ENCODE data around the gene B4GALNT1.

- TF ChIP-seq ZFP91 (CRISPR knock-in tag; IDR thresholded peaks at IDR 0.05; ENCODE audit: borderline replicate concordance) (no peak), HNRNPL (IDR thresholded peaks at IDR 0.05; ENCODE audit: low read depth, low read length) (no peak), NCOA1 (CRISPR knock-in tag; IDR thresholded peaks at IDR 0.05) (no peak), EZH2 (conservative IDR thresholded peaks at IDR 0.05; ENCODE audit: low read depth, low read length) (no peak), CTCF (CRISPR knock-in tag; IDR thresholded peaks at IDR 0.05) (no peak), HCFC1 (IDR thresholded peaks at IDR 0.05; ENCODE audit: low read depth, low read length) (no peak), MTA1 (CRISPR knock-in tag; IDR thresholded peaks at IDR 0.05; ENCODE audit: borderline replicate concordance) (no peak)
These were observed 39.8 kb upstream of the B4GALNT1 start for GRCh38 chr12:57672801-57673200.
